Left lung (tissue), 10 donors: ENCODE results near the gene PEX11G. TPM values are rescaled to one million over a fixed set of nuclear protein-coding genes. Genes with fewer than 3 reads are reported as not detected.
"Not testable (repeated sequence)": the region's sequence is repeated elsewhere in the genome, so short reads cannot be mapped to it uniquely, and the experiment has no call there.

Source experiments
- ATAC-seq: fragments of 200-7000 bp; cut with Tn5 transposase; one replicate; pipeline ENCODE4 v1.9.1; 2020; ENCODE audit warnings: moderate library complexity
- DNase-seq, 4 donors: peaks; one replicate each; pipeline ENCODE4 v3.0.0-alpha.2; 2013 to 2020
- H3K27ac ChIP-seq, 2 donors: fragments of 200-600 bp; sonication (generic) in 1 of 2; one replicate each; pipeline versions ENCODE4 v1.5.0 to v1.8.0; 2020 to 2021
- H3K27me3 ChIP-seq, 2 donors: fragments of 200-600 bp; sonication (generic) in 1 of 2; one replicate each; pipeline versions ENCODE4 v1.5.0 to v1.8.0; 2020 to 2021
- H3K36me3 ChIP-seq, 2 donors: fragments of 200-600 bp; sonication (generic) in 1 of 2; one replicate each; pipeline versions ENCODE4 v1.5.0 to v1.8.0; 2020 to 2021
- H3K4me1 ChIP-seq, 2 donors: fragments of 200-600 bp; one replicate each; pipeline ENCODE4 v1.8.0; 2021
- H3K4me3 ChIP-seq, 2 donors: fragments of 200-600 bp; sonication (generic) in 1 of 2; one replicate each; pipeline versions ENCODE4 v1.5.0 to v1.8.0; 2020 to 2021; ENCODE audit warnings: mild to moderate bottlenecking in 1 of 2
- H3K9me3 ChIP-seq, 2 donors: fragments of 200-600 bp; sonication (generic) in 1 of 2; one replicate each; pipeline versions ENCODE4 v1.5.0 to v1.8.0; 2020 to 2021
- intact Hi-C, 2 donors: fragments of 100-400 bp; cut with DNase I; formaldehyde crosslinking; loops; one replicate each; pipeline versions ENCODE4 v1.11.2 to v1.14.2; 2022
- polyA plus RNA-seq, 6 donors: library from polyadenylated mRNA; unstranded; fragments of 120-200 nt; gene quantifications; one replicate each; pipeline ENCODE4 v1.2.1, GENCODE V29; 2013; ENCODE audit not compliant: insufficient read length in 6 of 6
- total RNA-seq, 2 donors: library from RNA; stranded (reverse); fragmentation: NEBNext Ultra II Directional; extraction: Animal tissue kit (Norgen Biotek cat#: 25700); gene quantifications; one replicate each; pipeline ENCODE4 v1.2.1, GENCODE V29; 2021
- TF ChIP-seq, protein P1 (sequence below), 2 donors: fragments of 200-600 bp; sonication (generic) in 1 of 2; IDR thresholded peaks; one replicate each; pipeline versions ENCODE4 v1.5.0 to v1.8.0; 2021; ENCODE audit warnings: antibody characterized with exemption in 2 of 2
- donor health status: DM: no; HTN: yes; CAD: no.
- donor health status: DM: no; HTN: no; CAD: no.

Gene PEX11G
- total and polyA plus RNA-seq, 8 donors, result 2.9 to 5.4 (median 4.0) TPM

DNA sequence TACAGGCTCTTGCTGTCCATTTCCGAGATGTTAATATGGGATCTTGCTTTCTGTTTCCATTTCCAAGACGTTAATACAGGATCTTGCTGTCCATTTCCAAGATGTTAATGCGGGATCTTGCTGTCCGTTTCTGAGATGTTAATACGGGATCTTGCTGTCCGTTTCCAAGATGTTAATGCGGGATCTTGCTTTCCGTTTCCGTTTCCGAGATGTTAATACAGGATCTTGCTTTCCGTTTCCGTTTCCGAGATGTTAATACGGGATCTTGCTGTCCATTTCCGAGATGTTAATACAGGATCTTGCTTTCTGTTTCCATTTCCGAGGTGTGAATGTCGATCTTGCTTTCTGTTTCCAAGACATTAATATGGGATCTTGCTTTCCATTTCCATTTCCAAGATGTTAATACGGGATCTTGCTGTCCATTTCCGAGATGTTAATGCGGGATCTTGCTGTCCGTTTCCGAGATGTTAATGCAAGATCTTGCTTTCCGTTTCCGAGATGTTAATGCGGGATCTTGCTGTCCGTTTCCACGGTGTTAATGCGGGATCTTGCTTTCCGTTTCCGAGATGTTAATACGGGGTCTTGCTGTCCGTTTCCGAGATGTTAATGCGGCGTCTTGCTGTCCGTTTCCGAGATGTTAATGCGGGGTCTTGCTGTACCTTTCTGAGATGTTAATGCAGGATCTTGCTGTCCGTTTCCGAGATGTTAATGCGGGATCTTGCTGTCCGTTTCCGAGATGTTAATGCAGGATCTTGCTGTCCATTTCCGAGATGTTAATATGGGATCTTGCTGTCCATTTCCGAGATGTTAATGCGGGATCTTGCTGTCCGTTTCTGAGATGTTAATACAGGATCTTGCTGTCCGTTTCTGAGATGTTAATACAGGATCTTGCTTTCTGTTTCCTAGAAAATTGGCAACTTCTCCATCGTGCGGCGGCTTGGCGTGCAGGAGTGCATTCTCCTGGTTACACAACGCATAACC is 38.3 kb downstream of the PEX11G start:
- DNase-seq, result peak in 1 of 4 donors; percentile 42
- peaks cover 5 to 95% of the 10 kb centered on the region in 2 donors for H3K36me3 ChIP-seq

DNA sequence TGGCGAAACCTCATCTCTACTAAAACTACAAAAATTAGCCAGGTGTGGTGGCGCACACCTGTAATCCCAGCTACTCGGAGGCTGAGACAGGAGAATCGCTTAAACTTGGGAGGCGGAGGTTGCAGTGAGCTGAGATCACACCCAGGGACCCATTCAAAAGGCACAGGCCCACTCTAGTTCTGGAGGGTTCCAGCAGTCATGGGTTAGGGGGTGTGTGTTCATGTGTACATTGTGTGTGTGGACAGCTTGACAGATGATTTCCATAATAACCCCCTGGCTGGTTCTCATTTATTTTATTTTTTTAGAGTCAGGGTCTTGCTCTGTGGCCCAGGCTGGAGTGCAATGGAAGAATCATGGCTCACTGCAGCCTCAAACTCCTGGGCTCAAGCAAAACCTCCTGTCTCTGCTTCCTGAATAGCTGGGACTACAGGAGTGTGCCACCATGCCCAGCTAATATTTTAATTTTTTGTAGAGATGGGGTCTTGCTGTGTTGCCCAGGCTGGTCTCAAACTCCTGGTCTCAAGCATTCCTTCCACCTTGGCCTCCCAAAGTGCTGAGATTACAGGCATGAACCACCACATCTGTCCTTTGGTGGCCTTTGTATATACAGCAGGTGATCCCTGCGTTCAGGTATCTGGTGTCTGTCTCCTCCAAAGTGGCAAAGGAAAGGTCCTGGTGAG is 39.3 kb downstream of the PEX11G start:
- intact Hi-C loops, H3K9me3 ChIP-seq, ATAC-seq, DNase-seq, H3K27ac ChIP-seq, H3K4me3 ChIP-seq, H3K4me1 ChIP-seq, H3K27me3 ChIP-seq: not testable (repeated sequence)
- H3K36me3 ChIP-seq, result peaks cover 5 to 95% of the 10 kb centered on the region in 2 donors

More for the DNA sequence above, 38.3 kb downstream of the PEX11G start:
- no peaks in the 10 kb centered on the region for H3K4me1 ChIP-seq
- intact Hi-C loops, result no loop called here
- H3K27me3 ChIP-seq, result no peaks in the 10 kb centered on the region
- H3K27ac ChIP-seq, result no peak overlapping the region
- H3K9me3 ChIP-seq, result no peaks in the 10 kb centered on the region
- H3K4me3 ChIP-seq, result no peak overlapping the region
- no peak for ATAC-seq
- TF ChIP-seq, protein P1, sequence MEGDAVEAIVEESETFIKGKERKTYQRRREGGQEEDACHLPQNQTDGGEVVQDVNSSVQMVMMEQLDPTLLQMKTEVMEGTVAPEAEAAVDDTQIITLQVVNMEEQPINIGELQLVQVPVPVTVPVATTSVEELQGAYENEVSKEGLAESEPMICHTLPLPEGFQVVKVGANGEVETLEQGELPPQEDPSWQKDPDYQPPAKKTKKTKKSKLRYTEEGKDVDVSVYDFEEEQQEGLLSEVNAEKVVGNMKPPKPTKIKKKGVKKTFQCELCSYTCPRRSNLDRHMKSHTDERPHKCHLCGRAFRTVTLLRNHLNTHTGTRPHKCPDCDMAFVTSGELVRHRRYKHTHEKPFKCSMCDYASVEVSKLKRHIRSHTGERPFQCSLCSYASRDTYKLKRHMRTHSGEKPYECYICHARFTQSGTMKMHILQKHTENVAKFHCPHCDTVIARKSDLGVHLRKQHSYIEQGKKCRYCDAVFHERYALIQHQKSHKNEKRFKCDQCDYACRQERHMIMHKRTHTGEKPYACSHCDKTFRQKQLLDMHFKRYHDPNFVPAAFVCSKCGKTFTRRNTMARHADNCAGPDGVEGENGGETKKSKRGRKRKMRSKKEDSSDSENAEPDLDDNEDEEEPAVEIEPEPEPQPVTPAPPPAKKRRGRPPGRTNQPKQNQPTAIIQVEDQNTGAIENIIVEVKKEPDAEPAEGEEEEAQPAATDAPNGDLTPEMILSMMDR (IDR thresholded peaks at IDR 0.05), result no peak

DNA sequence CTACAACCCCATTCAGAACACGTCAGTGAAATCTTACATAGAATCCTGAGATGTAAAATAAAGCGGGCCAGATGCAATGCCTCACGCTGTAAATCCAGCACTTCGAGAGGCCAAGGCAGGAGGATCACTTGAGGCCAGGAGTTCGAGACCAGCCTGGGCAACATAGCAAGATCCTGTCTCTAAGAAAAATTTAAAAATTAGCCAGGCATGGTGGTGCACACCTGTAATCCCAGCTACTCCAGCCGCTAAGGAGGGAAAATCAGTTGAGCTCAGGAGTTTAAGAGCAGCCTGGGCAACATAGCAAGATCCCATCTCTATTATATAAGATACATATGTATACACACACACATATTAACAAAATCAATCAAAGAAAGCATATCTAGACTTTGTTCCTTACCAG is 41.2 kb downstream of the PEX11G start:
- H3K27me3 ChIP-seq, result no peaks in the 10 kb centered on the region
- H3K4me3 ChIP-seq, result no peak overlapping the region
- no peaks in the 10 kb centered on the region for H3K9me3 ChIP-seq
- intact Hi-C loops, result no loop called here
- H3K27ac ChIP-seq, result no peak overlapping the region
- H3K4me1 ChIP-seq, result no peaks in the 10 kb centered on the region
- ATAC-seq (no peak), DNase-seq (no peak)
- TF ChIP-seq, protein P1 (IDR thresholded peaks at IDR 0.05), result no peak
- peaks cover 8 to 96% of the 10 kb centered on the region in 2 donors for H3K36me3 ChIP-seq

DNA sequence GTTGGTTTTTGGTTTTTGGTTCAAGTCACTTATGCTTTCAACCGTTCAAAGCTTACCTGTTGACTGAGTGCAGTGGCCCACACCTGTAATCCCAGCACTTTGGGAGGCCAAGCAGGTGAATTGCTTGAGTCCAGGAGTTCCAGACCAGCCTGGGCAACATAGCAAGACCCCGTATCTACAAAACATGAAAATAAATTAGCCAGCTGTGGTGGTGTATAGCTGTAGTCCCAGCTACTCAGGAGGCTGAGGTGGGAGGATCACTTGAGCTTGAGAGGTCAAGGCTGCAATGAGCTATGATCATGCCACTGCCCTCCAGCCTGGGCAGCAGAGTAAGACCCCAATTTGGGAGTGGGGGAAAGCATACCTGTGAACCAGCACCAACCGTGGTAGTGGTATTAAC is 43.7 kb downstream of the PEX11G start:
- H3K4me1 ChIP-seq, result no peaks in the 10 kb centered on the region

DNA sequence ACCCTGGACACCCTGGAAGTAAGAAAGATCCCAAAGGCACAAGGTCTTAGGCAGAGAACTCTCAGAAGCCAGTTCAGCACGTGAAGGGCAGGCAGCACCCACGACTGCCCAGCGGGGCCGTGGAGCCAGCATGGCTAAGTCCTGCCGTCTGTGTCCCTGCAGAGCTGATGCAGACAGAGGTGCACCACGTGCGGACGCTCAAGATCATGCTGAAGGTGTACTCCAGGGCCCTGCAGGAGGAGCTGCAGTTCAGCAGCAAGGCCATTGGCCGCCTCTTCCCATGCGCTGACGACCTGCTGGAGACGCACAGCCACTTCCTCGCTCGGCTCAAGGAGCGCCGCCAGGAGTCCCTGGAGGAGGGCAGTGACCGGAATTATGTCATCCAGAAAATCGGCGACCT is 44.8 kb downstream of the PEX11G start:
- TF ChIP-seq, protein P1 (IDR thresholded peaks at IDR 0.05), result no peak
- no peaks in the 10 kb centered on the region for H3K4me1 ChIP-seq
- intact Hi-C loops, result no loop called here
- no peak for ATAC-seq
- H3K36me3 ChIP-seq, result peaks cover 8 to 97% of the 10 kb centered on the region in 2 donors
- no peak for DNase-seq
- H3K27me3 ChIP-seq, result no peaks in the 10 kb centered on the region
- H3K4me3 ChIP-seq, result no peak overlapping the region
- H3K27ac ChIP-seq, result no peak overlapping the region
- no peaks in the 10 kb centered on the region for H3K9me3 ChIP-seq

More for the DNA sequence above, 43.7 kb downstream of the PEX11G start:
- peaks cover 8 to 100% of the 10 kb centered on the region in 2 donors for H3K36me3 ChIP-seq
- no peak overlapping the region for H3K27ac ChIP-seq
- intact Hi-C loops, result no loop called here
- no peaks in the 10 kb centered on the region for H3K27me3 ChIP-seq
- ATAC-seq (no peak), DNase-seq (no peak)
- no peaks in the 10 kb centered on the region for H3K9me3 ChIP-seq
- no peak overlapping the region for H3K4me3 ChIP-seq
- TF ChIP-seq, protein P1 (IDR thresholded peaks at IDR 0.05), result no peak
